HG03025 (cell line): ENCODE measurements around the gene TAMALIN.
"Not testable (repeated sequence)": the region's sequence is repeated elsewhere in the genome, so short reads cannot be mapped to it uniquely, and the experiment has no call there.

Experiments used
- ATAC-seq: cut with Tn5 transposase; IDR thresholded peaks from one replicate; pipeline ENCODE4 v1.9.1; 2021; ENCODE audit warnings: mild to moderate bottlenecking, moderate library complexity; ENCODE audit not compliant: unreplicated experiment, low FRiP score

TAMALIN gene

DNA sequence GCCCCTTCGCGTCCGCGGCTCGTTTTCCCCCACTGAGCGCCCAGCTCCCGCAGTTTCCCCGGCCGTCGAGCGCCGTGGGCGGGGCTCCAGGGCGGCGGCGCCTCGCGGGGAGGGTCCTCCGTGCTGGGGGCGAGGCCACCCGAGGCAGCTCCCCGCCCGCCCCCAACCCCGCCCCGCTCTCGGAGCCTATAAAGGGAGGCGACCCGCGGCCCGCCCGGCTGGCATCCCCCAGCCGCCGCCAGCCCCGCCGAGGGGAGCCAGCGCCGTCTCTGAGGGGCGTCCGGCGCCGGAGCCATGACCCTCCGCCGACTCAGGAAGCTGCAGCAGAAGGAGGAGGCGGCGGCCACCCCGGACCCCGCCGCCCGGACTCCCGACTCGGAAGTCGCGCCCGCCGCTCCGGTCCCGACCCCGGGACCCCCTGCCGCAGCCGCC is at the start of gene TAMALIN:
Gene TAMALIN (plus strand): TSS at position 221 of the 432 bp plus-strand sequence. CDS start 74 bp downstream, at position 295.
- ATAC-seq = no peak

DNA sequence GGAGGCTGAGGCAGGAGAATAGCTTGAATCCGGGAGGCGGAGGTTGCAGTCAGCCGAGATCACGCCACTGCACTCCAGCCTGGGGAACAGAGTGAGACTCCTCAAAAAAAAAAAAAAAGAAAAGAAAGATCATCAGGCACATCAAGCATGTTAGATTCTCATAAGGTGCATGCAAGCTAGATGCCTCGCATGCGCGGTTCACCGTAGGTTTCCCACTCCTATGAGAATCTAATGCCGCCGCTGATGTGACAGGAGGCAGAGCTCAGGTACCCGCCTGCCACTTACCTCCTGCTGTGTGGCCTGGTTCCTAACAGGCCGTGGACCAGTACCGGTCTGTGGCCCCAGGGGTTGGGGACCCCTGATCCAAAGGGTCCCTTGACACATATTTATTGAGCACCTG is 48.2 kb upstream of the TAMALIN start:
- ATAC-seq = no peak

DNA sequence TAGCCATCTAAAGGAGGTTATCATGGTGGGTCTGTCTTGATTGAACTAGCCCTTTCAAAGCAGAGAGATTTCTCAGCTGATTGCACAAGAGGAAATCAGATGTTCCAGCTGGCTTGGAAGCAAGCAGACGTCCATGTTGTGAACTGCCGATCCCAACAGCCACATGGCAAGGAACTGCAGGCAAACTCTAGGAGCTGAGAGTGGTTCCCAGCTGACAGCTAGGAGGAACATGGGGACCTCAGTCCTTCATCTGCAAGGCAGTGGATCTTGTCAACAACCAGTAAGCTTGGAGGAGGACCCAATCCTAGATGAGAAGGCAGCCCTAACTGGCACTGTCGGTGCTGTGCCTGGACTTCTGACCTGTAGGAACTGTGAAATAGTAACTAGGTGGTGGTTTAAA is 47.5 kb upstream of the TAMALIN start:
- no peak for ATAC-seq

DNA sequence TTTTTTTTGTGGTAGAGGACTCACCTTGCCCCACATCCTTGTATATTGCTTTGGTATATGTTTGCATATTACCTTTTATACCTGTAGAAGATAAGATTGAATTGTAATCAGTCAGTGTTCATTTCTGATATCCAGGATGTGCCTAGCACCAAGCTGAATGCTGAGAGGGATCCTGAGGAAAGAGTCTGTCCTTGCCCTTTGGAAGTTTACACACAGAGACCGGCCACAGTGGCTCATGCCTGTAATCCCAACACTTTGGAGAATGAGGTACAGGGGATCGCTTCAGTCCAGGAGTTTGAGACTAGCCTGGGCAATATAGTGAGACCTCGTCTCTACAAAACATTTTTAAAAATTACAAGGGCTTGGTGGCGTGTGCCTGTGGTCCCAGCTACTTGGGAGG is 46.8 kb upstream of the TAMALIN start:
- no peak for ATAC-seq

DNA sequence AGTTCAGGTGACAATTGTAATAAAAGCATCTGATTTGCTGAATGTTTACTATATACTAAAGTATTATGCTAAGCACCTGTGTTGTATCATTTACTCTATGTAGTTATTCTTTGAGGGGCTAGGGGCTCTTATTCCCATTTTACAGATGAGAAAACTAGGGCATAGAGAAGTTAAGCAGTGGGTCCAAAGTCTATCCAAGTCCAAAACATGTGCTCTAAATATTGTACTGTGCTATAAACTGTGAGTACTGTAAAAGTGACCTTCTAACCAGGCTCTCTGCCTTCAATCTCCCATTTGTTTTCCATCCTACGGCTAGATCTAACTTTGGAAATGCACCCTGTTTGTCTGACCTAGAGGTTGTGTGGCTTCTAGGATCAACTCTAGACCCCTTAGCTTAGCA is 46.3 kb upstream of the TAMALIN start:
- no peak for ATAC-seq

DNA sequence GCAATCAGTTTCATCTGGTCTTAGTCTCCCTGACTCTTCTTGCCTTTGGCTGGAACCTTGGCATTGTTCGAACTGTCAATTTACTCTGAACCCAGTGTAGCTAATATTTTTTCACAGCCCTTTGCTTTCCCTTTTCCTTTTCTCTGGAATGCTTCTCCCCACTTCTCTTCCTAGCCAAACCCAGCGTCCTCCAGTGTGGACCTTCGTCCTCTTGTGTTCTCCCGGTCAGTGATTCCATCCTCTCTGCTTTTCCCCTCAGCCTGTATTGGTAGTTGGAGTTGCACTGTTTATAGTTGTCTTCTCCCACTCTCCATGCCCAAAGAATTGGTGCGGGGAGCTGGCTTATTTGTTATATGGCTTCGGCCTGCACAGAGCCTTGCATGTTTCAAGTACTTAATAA is 45.9 kb upstream of the TAMALIN start:
- no peak for ATAC-seq

DNA sequence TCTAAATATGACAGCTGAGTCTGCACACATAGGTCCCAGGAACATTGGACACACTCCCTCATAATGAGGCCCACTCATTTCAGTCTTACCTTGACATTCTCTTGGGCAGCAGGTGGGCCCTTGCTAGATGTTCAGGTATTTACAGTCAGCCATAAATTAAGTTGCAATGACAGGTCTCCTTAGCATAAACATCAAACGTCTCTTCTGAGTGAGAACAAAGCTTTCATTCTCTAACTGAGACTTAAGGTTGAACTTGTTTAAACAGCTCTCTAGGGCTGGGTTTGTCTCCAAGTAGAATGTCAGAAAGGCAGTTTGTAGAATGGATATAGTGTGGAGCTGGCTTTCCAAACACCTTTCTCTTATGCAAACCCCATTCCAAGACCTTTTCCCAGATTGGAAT is 44.9 kb upstream of the TAMALIN start:
- ATAC-seq = no peak

DNA sequence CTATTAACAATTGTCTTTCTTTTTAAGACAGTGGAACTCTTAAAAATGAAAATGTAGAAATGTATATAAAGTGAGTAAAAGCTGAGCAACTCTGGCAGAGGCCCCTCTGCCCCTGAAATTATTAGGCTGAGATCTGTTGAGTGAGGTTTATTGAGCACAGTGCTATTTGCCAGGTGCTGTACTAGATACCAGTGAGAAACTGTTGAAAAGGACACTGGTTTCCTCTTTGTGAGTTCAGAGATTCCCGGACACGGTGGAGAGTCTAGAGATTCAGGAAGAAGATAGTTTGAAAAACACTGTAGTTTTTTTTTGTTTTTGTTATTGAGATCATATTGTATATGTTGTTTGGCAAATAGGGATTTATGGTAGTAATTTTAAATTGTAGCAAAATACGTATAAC is 44.0 kb upstream of the TAMALIN start:
- no peak for ATAC-seq

DNA sequence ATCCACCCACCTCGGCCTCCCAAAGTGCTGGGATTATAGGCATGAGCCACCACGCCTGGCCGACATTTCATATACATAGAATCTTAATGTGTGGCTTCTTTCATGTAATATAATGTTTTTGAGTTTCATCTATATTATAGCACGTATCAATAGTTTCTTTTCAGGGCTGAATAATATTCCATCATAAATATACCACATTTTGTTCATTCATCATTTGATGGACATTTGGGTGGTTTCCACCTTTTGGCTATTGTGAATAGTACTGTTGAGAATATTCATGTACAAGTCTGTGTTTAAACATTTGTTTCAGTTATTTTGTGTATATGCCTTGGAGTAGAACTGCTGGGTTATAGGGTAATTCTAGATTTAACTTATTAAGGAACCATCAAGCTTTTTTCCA is 43.3 kb upstream of the TAMALIN start:
- no peak for ATAC-seq

DNA sequence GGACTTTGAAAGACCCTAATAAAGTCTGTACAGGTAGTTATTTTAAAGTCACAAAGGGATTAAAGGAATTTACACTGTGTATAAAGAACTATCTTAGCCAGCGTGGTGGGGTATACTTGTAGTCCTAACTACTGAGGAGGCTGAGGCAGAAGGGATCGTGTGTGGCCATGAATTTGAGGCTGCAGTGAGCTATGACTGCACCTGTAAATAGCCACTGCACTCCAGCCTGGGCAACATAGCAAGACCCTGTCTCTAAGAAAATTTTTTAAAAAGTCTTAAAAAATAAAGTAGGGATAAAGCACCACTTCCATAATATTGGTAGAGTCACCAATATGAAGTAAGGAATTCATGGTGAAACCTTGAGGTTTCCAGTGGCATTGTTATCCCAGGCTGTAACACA is 37.1 kb upstream of the TAMALIN start:
- ATAC-seq = no peak

DNA sequence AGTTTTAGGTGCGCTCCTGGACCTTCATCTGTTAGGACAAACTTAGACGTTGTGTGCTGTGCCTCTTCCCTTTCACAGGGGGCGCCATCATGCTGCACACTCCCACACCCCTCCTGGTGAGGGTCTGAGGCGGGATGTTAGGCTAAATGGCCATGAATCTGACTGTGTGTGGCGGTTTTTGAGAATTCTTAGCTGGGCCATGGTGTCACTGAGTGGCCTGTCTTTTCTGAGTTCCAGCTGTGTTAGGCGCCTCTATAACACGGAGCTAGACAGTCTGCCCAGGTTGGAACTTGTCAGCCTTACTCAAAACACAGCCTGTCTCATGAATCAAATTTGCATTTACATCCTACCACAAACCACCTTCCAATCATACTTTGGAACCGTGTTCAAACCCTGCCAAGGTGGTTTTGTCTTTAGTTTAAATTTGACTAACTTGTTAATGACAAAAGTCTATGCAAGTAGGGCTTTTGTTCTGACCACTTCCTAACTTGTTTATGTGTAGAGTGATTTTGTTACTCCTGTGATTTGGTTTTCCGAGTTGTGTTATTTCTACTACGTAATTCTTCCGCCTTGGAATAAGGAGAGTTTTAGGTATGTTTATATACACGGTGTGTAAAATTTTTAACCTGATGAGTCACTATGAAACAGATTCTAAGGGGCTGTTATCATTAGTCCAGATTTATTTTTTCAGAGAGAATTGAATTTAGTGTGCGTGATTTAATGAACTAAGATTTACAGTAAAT is 35.7 kb upstream of the TAMALIN start:
- ATAC-seq = peak; percentile 67

DNA sequence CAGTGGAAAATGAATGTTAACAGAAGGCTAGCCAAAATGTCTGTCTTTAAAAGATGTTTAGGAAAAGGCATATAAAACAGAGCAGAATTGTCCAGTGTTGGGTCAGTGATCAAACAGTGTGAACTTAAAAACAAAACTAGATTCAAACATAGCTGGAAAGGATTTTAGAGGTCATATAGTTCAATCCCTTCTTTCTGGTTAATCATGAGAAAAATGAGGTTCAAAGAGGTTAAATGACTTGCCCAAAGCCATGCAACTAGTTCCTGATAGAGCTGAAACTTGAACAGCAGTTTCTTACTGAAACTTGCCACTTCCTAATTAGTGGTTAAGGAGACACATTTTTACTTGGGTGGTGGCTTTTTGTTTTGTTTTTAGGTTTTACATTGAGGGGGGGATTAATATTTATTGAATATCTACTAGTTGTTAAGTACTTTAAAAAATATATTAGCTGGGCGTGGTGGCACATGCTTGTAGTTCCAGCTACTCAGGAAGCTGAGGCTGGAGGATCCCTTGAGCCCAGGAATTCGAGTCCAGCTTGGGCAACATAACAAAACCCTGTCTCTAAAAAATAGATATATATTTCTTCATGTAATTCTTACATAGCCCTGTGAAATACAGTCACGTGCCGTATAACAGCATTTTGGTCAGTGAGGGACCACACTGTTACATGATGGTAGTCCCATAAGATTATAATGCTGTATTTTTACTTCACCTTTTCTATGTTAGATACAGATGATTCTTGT is 34.9 kb upstream of the TAMALIN start:
- ATAC-seq = no peak

DNA sequence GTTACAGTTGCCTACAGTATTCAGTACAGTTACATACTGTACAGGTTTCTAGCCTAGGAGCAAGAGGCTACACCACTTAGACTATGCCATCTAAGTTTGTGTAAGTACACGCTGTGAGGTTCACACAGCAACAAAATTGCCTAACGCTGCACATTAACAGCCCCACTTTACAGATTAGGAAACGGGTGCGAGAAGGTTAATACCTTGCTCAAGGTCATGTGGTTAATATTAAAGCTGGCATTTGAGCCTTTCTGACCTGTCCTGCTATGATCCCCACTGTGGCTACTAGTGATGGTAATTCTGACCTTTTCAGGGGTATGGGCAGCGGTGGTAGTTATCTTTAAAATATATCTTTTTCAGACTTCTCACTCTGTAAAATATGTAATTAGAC is 34.3 kb upstream of the TAMALIN start:
- no peak for ATAC-seq

DNA sequence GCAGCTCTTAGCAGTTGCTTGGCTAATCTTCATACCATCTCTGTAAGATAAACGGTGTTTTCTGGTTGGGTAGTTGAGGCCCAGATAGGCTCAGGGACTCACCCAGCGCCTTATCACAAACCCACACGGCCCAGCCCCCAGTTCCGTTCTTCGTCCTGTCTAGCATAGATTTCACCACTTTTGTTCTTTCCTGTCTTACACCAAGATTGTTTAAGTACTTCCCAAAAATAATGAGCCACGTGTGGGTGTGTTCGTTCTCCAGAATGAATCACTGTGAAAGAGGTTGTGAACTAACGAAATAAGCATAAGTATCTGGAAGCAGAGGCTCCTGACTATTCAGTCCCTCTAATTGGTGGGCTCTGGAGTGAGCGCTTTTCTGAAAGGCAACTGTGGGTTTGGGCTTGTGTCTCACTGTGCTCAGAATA is 33.9 kb upstream of the TAMALIN start:
- no peak for ATAC-seq

DNA sequence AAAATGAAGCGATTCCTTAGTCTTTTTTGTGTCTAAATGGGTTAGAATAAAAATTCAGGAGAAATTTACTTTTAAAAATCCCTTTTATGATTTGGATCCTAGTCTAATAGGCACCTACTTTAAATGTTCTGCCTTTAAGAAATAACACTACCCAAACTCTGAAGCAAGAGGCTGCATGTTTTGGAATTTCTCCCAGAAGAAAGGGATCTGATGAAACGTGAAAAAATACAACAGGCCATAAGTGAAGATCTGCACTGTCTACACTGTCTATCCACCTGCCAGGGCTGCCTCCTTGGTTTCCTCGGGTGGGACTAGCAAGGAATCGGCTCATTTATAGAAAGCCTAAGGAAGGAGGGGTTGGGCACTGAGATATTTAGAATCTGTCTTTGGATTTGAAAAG is 33.2 kb upstream of the TAMALIN start:
- ATAC-seq = no peak

DNA sequence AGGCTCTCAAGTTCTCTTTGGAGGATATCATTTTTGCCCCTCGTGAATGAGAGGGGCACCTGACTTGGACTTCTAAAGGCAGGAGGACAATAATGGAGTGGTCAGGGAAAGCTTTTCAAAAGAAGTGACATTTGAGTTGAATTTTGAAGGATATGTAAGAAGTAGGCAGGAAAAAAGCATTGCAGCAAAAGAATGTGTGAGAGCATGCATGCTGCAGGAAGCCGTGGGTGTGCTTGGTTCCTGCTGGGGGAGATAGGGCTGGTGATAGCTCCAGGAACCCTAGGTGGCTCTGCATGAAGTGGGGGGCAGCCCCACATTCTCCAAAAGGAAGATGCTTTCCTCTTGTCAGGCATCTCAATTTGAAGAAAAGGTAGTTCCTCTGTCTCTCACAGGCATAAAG is 32.1 kb upstream of the TAMALIN start:
- no peak for ATAC-seq

DNA sequence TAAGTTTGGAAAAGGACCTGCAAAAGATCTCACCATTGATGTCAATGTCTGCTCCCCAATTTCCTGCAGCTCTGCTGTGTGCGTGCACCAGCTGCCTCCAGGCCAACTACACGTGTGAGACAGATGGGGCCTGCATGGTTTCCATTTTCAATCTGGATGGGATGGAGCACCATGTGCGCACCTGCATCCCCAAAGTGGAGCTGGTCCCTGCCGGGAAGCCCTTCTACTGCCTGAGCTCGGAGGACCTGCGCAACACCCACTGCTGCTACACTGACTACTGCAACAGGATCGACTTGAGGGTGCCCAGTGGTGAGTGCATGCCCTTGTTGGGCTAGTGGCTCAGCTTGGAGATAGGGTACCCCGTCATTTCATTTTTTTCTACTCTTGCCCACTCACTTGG is 31.6 kb upstream of the TAMALIN start:
- ATAC-seq = no peak

DNA sequence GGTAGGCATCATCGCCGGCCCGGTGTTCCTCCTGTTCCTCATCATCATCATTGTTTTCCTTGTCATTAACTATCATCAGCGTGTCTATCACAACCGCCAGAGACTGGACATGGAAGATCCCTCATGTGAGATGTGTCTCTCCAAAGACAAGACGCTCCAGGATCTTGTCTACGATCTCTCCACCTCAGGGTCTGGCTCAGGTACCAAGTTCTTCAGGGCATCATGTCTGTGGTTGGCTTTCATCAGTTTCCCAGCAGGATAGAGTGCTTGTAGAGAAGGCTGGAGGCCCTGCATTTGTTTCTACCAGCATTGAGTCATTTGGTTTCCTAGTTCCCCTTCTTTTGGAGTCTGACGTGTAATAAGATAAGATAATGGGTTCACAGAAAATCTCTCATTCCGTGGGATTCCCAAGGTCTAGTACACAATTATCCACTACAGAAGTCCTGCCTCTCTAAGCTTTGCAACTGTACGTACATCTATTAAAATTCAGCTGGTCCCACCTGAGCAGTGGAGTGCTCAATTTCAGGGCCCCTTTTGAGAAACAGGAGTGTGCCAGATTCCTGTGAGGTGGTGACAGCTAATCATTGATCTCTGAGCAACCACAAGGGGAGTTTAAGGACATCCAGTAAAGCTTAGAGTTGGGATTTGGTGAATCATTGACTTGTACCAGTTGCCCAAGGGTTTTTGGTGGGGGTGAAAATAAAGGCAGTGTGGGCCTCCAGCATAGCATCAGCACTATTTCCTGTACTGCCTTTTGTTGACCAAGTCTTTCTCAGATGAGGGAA is 30.2 kb upstream of the TAMALIN start:
- ATAC-seq = no peak

DNA sequence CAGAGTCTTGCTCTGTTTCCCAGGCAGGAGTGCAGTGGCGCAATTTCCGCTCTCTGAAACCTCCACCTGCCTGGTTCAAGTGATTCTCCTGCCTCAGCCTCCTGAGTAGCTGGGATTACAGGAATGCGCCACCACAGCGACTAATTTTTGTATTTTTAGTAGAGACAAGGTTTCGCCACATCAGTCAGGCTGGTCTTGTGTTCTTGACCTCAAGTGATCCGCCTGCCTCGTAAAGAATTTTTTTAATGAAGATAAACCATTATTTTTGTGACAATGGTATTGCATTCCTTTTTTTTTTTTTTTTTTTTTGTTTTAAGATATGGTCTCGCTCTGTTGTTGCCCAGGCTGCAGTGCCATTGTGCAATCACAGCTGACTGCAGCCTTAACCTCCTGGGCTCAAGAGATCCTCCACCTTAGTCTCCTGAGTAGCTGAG is 29.4 kb upstream of the TAMALIN start:
- no peak for ATAC-seq

DNA sequence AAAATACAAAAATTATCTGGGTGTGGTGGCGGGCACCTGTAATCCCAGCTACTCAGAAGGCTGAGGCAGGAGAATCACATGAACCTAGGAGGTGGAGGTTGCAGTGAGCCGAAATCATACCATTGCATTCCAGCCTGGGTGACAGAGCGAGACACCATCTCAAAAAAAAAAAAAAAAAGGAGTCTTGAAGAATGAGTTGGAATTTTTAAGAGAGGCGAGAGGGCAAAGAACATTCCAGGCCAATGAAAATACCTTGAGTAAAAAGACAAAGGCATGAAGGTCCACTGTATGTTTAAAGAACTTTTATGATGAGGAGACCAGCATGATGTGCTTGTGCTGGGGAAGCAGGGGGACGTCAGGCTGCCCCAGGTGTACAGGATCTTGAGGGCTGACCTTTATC is 27.4 kb upstream of the TAMALIN start:
- not testable (repeated sequence) for ATAC-seq
